Gastroesophageal sphincter (tissue), 4 donors: ENCODE results near the gene LAG3. TPM values are rescaled to one million over a fixed set of nuclear protein-coding genes. Genes with fewer than 3 reads are reported as not detected.

ENCODE experiments used
- ATAC-seq: fragments of 150-250 bp; one replicate; pipeline ENCODE4 v1.9.1; 2016; ENCODE audit warnings: mild to moderate bottlenecking, moderate library complexity
- H3K27ac ChIP-seq, 4 donors: fragments of 200-600 bp; sonication (generic) in 3 of 4; 1 replicate in 3 of 4; 2 replicates in 1 of 4; pipeline ENCODE4 v1.5.1; 2016 to 2019
- H3K27me3 ChIP-seq: fragments of 200-600 bp; sonication (generic); one replicate; pipeline ENCODE4 v1.5.1; 2019
- H3K36me3 ChIP-seq, 2 donors: fragments of 200-600 bp; sonication (generic); one replicate each; pipeline ENCODE4 v1.5.1; 2019; ENCODE audit warnings: control low read depth in 1 of 2
- H3K4me1 ChIP-seq, 3 donors: fragments of 200-600 bp; sonication (generic); 1 replicate in 2 of 3; 2 replicates in 1 of 3; pipeline ENCODE4 v1.5.1; 2016 to 2019; ENCODE audit warnings: control low read depth in 2 of 3
- H3K4me3 ChIP-seq, 2 donors: fragments of 200-600 bp; sonication (generic); one replicate each; pipeline ENCODE4 v1.5.1; 2019; ENCODE audit warnings: mild to moderate bottlenecking in 1 of 2, moderate library complexity in 1 of 2
- H3K9me3 ChIP-seq, 3 donors: fragments of 200-600 bp; sonication (generic); one replicate each; pipeline ENCODE4 v1.5.1; 2017 to 2019; ENCODE audit warnings: control low read depth in 2 of 3
- EP300 ChIP-seq: sonication (generic); formaldehyde crosslinking; IDR thresholded peaks from one replicate; pipeline ENCODE4 v1.6.1; 2017; ENCODE audit warnings: antibody characterized with exemption, mild to moderate bottlenecking
- POLR2A ChIP-seq, 2 donors: fragments of 450-650 bp; IDR thresholded peaks; one replicate each; pipeline ENCODE4 v1.6.1; 2017; ENCODE audit warnings: antibody characterized with exemption in 2 of 2, mild to moderate bottlenecking in 2 of 2, moderate library complexity in 1 of 2
- POLR2AphosphoS5 ChIP-seq: sonication (generic); formaldehyde crosslinking; IDR thresholded peaks from one replicate; pipeline ENCODE4 v1.6.1; 2017; ENCODE audit warnings: antibody characterized with exemption
- WGBS, 2 donors: methylation state at CpG; one replicate each; pipeline ENCODE4 v1.1.5; 2018; ENCODE audit warnings: low coverage in 1 of 2; 5-methylcytosine and 5-hydroxymethylcytosine counted together
- total RNA-seq, 4 donors: library from RNA; depleted of rRNA; stranded (reverse); fragments of >200 nt; gene quantifications; one replicate each; pipeline ENCODE4 v1.1.0, GENCODE V29; 2016
- TF ChIP-seq, protein P1 (sequence below), 4 experiments: fragments of 200-600 bp in 2 of 4; fragments of 450-650 bp in 2 of 4; sonication (generic) in 1 of 4; IDR thresholded peaks; one replicate each; pipeline ENCODE4 v1.5.1; 2017 to 2019; ENCODE audit warnings: antibody characterized with exemption in 4 of 4, mild to moderate bottlenecking in 2 of 4, moderate library complexity in 2 of 4

LAG3 gene
- total RNA-seq, 4 donors from 2014 or later: 0.30 to 3.0 (median 1.9) TPM

DNA sequence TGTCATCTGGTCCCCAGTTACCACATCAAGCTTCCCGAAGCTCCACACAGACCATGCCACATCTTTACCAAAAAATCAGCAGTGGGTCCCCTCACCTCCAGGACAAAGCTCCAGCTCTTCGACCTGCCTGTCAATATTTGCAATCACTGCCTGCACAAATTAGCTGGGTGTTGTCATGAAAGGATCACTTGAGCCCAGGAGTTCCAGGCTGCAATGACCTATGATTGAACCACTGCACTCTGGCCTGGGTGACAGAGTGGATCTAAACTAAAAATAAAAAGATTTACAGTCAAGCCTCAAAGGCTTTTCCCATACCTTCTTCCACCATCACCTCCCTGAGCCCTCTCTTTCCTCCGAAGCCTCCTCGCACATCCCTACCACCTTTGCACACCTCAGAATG lies 24.3 kb downstream of the LAG3 start:
- H3K36me3 ChIP-seq: no peaks in the 10 kb centered on the region
- no peaks in the 10 kb centered on the region for H3K9me3 ChIP-seq
- WGBS, 2 donors: 88 to 98% methylated on average over 3 to 4 of the region's 4 CpGs
- peaks cover 0 to 12% (median 3%) of the 10 kb centered on the region in 3 donors for H3K4me1 ChIP-seq
- no peaks in the 10 kb centered on the region for H3K27me3 ChIP-seq
- H3K4me3 ChIP-seq: no peak overlapping the region
- TF ChIP-seq, protein P1, sequence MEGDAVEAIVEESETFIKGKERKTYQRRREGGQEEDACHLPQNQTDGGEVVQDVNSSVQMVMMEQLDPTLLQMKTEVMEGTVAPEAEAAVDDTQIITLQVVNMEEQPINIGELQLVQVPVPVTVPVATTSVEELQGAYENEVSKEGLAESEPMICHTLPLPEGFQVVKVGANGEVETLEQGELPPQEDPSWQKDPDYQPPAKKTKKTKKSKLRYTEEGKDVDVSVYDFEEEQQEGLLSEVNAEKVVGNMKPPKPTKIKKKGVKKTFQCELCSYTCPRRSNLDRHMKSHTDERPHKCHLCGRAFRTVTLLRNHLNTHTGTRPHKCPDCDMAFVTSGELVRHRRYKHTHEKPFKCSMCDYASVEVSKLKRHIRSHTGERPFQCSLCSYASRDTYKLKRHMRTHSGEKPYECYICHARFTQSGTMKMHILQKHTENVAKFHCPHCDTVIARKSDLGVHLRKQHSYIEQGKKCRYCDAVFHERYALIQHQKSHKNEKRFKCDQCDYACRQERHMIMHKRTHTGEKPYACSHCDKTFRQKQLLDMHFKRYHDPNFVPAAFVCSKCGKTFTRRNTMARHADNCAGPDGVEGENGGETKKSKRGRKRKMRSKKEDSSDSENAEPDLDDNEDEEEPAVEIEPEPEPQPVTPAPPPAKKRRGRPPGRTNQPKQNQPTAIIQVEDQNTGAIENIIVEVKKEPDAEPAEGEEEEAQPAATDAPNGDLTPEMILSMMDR (IDR thresholded peaks at IDR 0.05): no peak
- TF ChIP-seq POLR2A (IDR thresholded peaks at IDR 0.05) (no peak), EP300 (no peak), POLR2AphosphoS5 (no peak)
- ATAC-seq: no peak
- H3K27ac ChIP-seq: no peak overlapping the region

DNA sequence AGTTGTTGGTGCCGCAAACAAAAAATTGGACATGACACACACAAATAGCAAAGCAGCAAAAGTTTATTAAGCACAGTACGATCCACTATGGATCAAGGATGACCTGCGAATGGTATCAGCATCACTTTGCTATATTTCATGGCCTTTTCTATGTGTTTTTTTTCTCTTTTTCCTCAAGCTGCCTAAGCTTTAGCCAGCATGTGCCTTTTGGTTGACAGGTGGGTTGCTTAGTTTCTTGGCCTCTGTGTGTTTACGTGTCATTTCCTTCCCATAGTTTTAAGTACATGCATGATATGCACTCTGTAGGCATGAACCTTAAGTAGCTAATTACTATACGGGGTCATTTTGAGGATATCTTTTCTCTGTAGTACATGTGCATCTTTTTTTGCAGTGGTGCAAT lies 26.8 kb downstream of the LAG3 start:
- no peak for ATAC-seq
- 86 to 95% methylated on average over 4 to 5 of the region's 5 CpGs for WGBS, 2 donors
- Histone ChIP-seq H3K9me3 (no peaks in the 10 kb centered on the region), H3K4me3 (no peak overlapping the region), H3K27me3 (no peaks in the 10 kb centered on the region), H3K27ac (no peak overlapping the region), H3K36me3 (no peaks in the 10 kb centered on the region), H3K4me1 (no peaks in the 10 kb centered on the region)
- TF ChIP-seq EP300: no peak
- TF ChIP-seq, protein P1 (IDR thresholded peaks at IDR 0.05): no peak
- TF ChIP-seq POLR2A (IDR thresholded peaks at IDR 0.05): no peak

DNA sequence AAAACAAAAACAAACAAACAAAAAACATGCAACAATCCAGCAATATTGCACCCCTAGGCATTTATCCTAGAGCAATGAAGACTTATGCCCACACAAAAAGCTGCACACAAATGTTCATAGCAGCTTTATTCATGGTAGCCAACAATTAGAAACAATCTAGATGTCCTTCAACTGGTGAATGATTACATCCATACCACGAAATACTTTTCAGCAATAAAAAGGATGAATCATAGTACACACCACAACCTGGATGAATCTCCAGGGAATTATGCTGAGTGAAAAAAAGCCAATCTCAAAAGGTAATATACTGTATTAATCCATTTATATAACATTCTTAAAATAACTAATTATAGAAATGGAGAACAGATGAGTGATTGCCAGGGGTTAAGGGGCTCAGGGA lies 34.9 kb downstream of the LAG3 start:
- 50 to 61% methylated on average over 1 of the region's 1 CpG for WGBS, 2 donors
- Histone ChIP-seq H3K27me3 (no peaks in the 10 kb centered on the region), H3K4me1 (no peaks in the 10 kb centered on the region), H3K27ac (no peak overlapping the region), H3K36me3 (no peaks in the 10 kb centered on the region), H3K4me3 (no peak overlapping the region), H3K9me3 (no peaks in the 10 kb centered on the region)
- TF ChIP-seq, protein P1 (IDR thresholded peaks at IDR 0.05): no peak
- TF ChIP-seq POLR2A (IDR thresholded peaks at IDR 0.05): no peak
- no peak for TF ChIP-seq EP300
- no peak for TF ChIP-seq POLR2AphosphoS5
- no peak for ATAC-seq

DNA sequence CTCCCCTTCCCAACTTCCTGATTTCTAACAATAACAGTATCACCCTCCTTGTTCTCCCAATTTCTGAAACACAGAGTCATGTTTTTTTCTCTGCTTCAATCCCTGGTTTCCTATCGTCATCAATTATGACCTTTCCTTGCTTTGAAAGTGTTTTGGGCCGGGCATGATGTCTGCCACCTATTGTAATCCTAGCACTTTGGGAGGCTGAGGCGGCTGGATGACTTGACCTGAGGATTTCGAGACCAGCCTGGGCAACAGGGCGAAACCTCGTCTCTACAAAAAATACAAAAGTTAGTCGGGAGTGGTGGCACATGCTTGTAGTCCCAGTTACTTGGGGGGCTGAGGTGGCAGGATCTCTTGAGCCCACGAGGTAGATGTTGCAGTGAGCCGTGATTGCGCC lies 36.7 kb downstream of the LAG3 start:
- Histone ChIP-seq H3K4me3 (no peak overlapping the region), H3K36me3 (no peaks in the 10 kb centered on the region), H3K27ac (no peak overlapping the region), H3K4me1 (no peaks in the 10 kb centered on the region), H3K27me3 (no peaks in the 10 kb centered on the region), H3K9me3 (no peaks in the 10 kb centered on the region)
- WGBS, 2 donors: 49 to 77% methylated on average over 3 to 8 of the region's 10 CpGs
- no peak for ATAC-seq
- TF ChIP-seq POLR2A (IDR thresholded peaks at IDR 0.05) (no peak), POLR2AphosphoS5 (no peak), EP300 (no peak)
- TF ChIP-seq, protein P1 (IDR thresholded peaks at IDR 0.05): no peak

DNA sequence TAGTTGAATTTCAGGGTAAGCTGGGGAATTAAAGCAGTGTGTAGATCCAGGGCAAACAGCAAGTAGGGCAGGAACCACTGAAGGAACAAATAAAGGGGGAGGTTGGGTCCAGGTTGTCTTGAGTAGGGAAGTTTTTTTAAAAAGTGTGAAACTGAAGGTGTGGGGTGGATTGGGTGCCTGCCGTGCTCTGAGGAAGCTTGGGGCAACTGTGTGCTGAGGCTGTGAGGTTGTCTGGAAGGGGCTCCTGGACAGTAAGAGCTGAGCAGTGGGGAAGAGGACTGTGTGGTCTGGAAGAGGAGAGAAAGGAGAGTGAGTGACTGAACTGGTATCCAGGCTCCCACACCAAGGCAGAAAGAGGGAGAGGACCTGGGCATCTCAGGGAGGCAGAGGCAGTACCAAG lies 38.4 kb downstream of the LAG3 start:
- Histone ChIP-seq H3K9me3 (no peaks in the 10 kb centered on the region), H3K4me1 (no peaks in the 10 kb centered on the region), H3K36me3 (no peaks in the 10 kb centered on the region), H3K27ac (no peak overlapping the region), H3K4me3 (no peak overlapping the region), H3K27me3 (no peaks in the 10 kb centered on the region)
- 60 to 73% methylated on average over 1 of the region's 1 CpG for WGBS, 2 donors
- no peak for ATAC-seq
- TF ChIP-seq, protein P1 (IDR thresholded peaks at IDR 0.05): no peak
- no peak for TF ChIP-seq POLR2A (IDR thresholded peaks at IDR 0.05)
- no peak for TF ChIP-seq POLR2AphosphoS5
- no peak for TF ChIP-seq EP300
